Transverse colon (tissue), 4 donors: ENCODE data around the gene TRMO. TPM values are rescaled to one million over a fixed set of nuclear protein-coding genes. Genes with fewer than 3 reads are reported as not detected.
A peak's percentile ranks its signal among the peaks of the same experiment; 100 is the strongest.
"Not testable (repeated sequence)": the region's sequence is repeated elsewhere in the genome, so short reads cannot be mapped to it uniquely, and the experiment has no call there.

ENCODE experiments used
- DNase-seq: peaks from one replicate; pipeline ENCODE4 v3.0.0-alpha.2; 2019
- H3K27ac ChIP-seq, 4 donors: fragments of 200-600 bp; sonication (generic); 2 replicates each; pipeline ENCODE4 v1.5.1; 2016 to 2018; ENCODE audit warnings: inconsistent platforms in 4 of 4
- H3K27me3 ChIP-seq: fragments of 200-600 bp; sonication (generic); 2 replicates; pipeline ENCODE4 v1.5.1; 2017; ENCODE audit warnings: inconsistent platforms
- H3K36me3 ChIP-seq, 4 donors: fragments of 200-600 bp; sonication (generic); 2 replicates each; pipeline ENCODE4 v1.5.1; 2017 to 2019; ENCODE audit warnings: inconsistent platforms in 4 of 4
- H3K4me1 ChIP-seq, 4 donors: fragments of 200-600 bp; sonication (generic); 2 replicates each; pipeline ENCODE4 v1.5.1; 2017 to 2020; ENCODE audit warnings: inconsistent platforms in 4 of 4
- H3K4me3 ChIP-seq, 4 donors: fragments of 200-600 bp; sonication (generic); 1 replicate in 1 of 4; 2 replicates in 3 of 4; pipeline versions ENCODE4 v1.5.1 to v1.6.1; 2017 to 2019; ENCODE audit warnings: inconsistent platforms in 4 of 4
- H3K9me3 ChIP-seq, 2 donors: fragments of 200-600 bp; sonication (generic); 2 replicates each; pipeline ENCODE4 v1.5.1; 2017 to 2019; ENCODE audit warnings: inconsistent platforms in 2 of 2
- CTCF ChIP-seq, 5 experiments: fragments of 200-600 bp in 3 of 5; fragments of 450-650 bp in 2 of 5; sonication (generic) in 3 of 5; IDR thresholded peaks; 1 replicate in 2 of 5; 2 replicates in 3 of 5; pipeline ENCODE4 v1.5.1; 2016 to 2017; ENCODE audit warnings: antibody characterized with exemption in 5 of 5, inconsistent platforms in 3 of 5, mild to moderate bottlenecking in 2 of 5, moderate library complexity in 1 of 5
- EP300 ChIP-seq: sonication (generic); formaldehyde crosslinking; IDR thresholded peaks from one replicate; pipeline ENCODE4 v1.6.1; 2017; ENCODE audit warnings: antibody characterized with exemption, low read depth
- POLR2A ChIP-seq: fragments of 450-650 bp; IDR thresholded peaks from one replicate; pipeline ENCODE4 v1.6.1; 2016; ENCODE audit warnings: antibody characterized with exemption, mild to moderate bottlenecking, moderate library complexity
- POLR2AphosphoS5 ChIP-seq, 3 donors: sonication (generic); formaldehyde crosslinking; IDR thresholded peaks; one replicate each; pipeline ENCODE4 v1.6.1; 2016; ENCODE audit warnings: antibody characterized with exemption in 3 of 3
- WGBS, 2 donors: methylation state at CpG; one replicate each; pipeline ENCODE4 v1.1.5; 2018; ENCODE audit warnings: low coverage in 1 of 2; 5-methylcytosine and 5-hydroxymethylcytosine counted together
- in situ Hi-C, 4 donors: fragments of 200-750 bp; cut with MboI; loops; one replicate each; pipeline versions ENCODE4 v1.15.0 to v1.15.1; 2017; ENCODE audit warnings: low sequenced_read_pairs in 3 of 4, low pct_ligation_motif_present in 1 of 4, low pct_unique_long_range_greater_than_20kb in 1 of 4
- intact Hi-C: fragments of 100-400 bp; cut with DNase I; formaldehyde crosslinking; loops from one replicate; pipeline ENCODE4 v1.15.1; 2023; ENCODE audit warnings: low total_unique reads
- total RNA-seq, 4 donors: library from RNA; depleted of rRNA; stranded (reverse); fragments of >200 nt; gene quantifications; one replicate each; pipeline ENCODE4 v1.1.0, GENCODE V29; 2016

The TRMO gene
- total RNA-seq, 4 donors from 2014 or later: 25.6 to 37.8 (median 31.1) TPM

- Histone ChIP-seq H3K36me3 (no peaks in the 10 kb centered on the region), H3K27me3 (peaks cover 15% of the 10 kb centered on the region), H3K9me3 (no peaks in the 10 kb centered on the region), H3K4me3 (no peak overlapping the region), H3K27ac (no peak overlapping the region), H3K4me1 (no peaks in the 10 kb centered on the region)
- in situ Hi-C loops (no loop called here), intact Hi-C loops (no loop called here)
- DNase-seq: peak; percentile 48
- TF ChIP-seq CTCF (IDR thresholded peaks at IDR 0.05) (peak; percentile 48 to 61 (median 55)), EP300 (no peak)
Measured at GRCh38 chr9:97954550-97954989, 32.3 kb upstream of the TRMO start.

- H3K4me3 ChIP-seq, H3K27ac ChIP-seq, H3K4me1 ChIP-seq, H3K36me3 ChIP-seq, intact Hi-C loops, in situ Hi-C loops, H3K9me3 ChIP-seq: not testable (repeated sequence)
- 44 to 69% methylated on average over 3 to 5 of the region's 5 CpGs for WGBS, 2 donors
- H3K27me3 ChIP-seq: peaks cover 22% of the 10 kb centered on the region
- DNase-seq: peak; percentile 21
Measured at GRCh38 chr9:97950873-97951272, 28.6 kb upstream of the TRMO start.

GRCh38 chr9:97947094-97947493 lies 24.8 kb upstream of the TRMO start:
- H3K27ac ChIP-seq, H3K9me3 ChIP-seq, H3K4me3 ChIP-seq, DNase-seq, H3K4me1 ChIP-seq, intact Hi-C loops, H3K36me3 ChIP-seq, in situ Hi-C loops: not testable (repeated sequence)
- peaks cover 30% of the 10 kb centered on the region for H3K27me3 ChIP-seq
- WGBS, 2 donors: 50 to 56% methylated on average over 2 of the region's 2 CpGs

- peaks cover 21% of the 10 kb centered on the region for H3K27me3 ChIP-seq
- H3K4me3 ChIP-seq, DNase-seq, H3K27ac ChIP-seq, H3K4me1 ChIP-seq, in situ Hi-C loops, H3K9me3 ChIP-seq, intact Hi-C loops, H3K36me3 ChIP-seq: not testable (repeated sequence)
- 80 to 84% methylated on average over 2 of the region's 2 CpGs for WGBS, 2 donors
Measured at GRCh38 chr9:97945470-97945869, 23.2 kb upstream of the TRMO start.

GRCh38 chr9:97944612-97945011 lies 22.3 kb upstream of the TRMO start:
- TF ChIP-seq POLR2A: no peak
- no peak for TF ChIP-seq POLR2AphosphoS5 (IDR thresholded peaks at IDR 0.05)
- no peak for TF ChIP-seq EP300
- TF ChIP-seq CTCF (IDR thresholded peaks at IDR 0.05): no peak
- Histone ChIP-seq H3K36me3 (no peaks in the 10 kb centered on the region), H3K4me3 (no peak overlapping the region), H3K9me3 (no peaks in the 10 kb centered on the region), H3K27ac (no peak overlapping the region), H3K27me3 (peaks cover 20% of the 10 kb centered on the region), H3K4me1 (no peaks in the 10 kb centered on the region)
- DNase-seq: no peak
- intact Hi-C loops (no loop called here), in situ Hi-C loops (no loop called here)
- WGBS, 2 donors: 82 to 94% methylated on average over 2 to 3 of the region's 3 CpGs

- in situ Hi-C loops (no loop called here), intact Hi-C loops (no loop called here)
- H3K27ac ChIP-seq: no peak overlapping the region
- no peak for DNase-seq
- no peaks in the 10 kb centered on the region for H3K36me3 ChIP-seq
- no peak for TF ChIP-seq POLR2AphosphoS5 (IDR thresholded peaks at IDR 0.05)
- no peak for TF ChIP-seq POLR2A
- no peak for TF ChIP-seq CTCF (IDR thresholded peaks at IDR 0.05)
- no peak for TF ChIP-seq EP300
- no peak overlapping the region for H3K4me3 ChIP-seq
- no peaks in the 10 kb centered on the region for H3K4me1 ChIP-seq
- no peaks in the 10 kb centered on the region for H3K9me3 ChIP-seq
- peaks cover 22% of the 10 kb centered on the region for H3K27me3 ChIP-seq
Measured at GRCh38 chr9:97943308-97943855, 21.1 kb upstream of the TRMO start.
